GM15510 (cell line): ENCODE results near the gene IPCEF1.

ENCODE experiments used
- POLR2A ChIP-seq: IDR thresholded peaks from 3 replicates; pipeline ENCODE4 v1.6.1; 2011; ENCODE audit warnings: borderline replicate concordance; ENCODE audit not compliant: insufficient read length; ENCODE audit errors: extremely low read depth

Gene IPCEF1

DNA sequence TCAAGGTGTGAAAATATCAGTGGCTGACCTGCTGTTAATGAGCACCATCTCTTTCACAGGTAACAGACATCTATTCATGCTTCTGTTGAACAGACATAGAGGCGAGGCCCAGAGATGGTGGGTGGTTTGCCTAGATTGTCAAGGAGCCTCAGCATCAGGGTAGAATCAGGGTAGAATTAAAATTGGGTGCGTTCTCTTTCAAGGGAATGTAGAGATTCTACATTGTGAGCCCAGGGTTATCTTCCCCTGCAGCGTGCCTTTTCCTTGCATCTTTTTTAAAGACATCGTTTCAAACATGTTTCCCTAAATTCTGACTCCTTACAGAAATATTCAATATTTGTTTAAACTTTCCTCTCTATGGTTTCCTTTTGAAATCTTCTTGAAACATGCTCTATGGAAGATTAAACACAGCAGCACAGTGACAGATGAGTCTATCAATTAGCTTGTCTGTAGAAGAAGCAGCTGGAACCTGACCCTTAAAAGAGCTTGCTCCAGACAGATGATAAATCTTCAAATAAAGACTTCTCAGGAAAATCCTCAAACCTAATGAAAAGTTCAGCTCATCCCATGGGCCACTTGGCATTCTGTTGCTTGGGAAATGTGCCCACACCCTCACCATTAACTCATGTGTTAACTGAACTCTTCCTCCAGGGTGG, 119.8 kb downstream of the IPCEF1 start:
- no peak for TF ChIP-seq POLR2A

DNA sequence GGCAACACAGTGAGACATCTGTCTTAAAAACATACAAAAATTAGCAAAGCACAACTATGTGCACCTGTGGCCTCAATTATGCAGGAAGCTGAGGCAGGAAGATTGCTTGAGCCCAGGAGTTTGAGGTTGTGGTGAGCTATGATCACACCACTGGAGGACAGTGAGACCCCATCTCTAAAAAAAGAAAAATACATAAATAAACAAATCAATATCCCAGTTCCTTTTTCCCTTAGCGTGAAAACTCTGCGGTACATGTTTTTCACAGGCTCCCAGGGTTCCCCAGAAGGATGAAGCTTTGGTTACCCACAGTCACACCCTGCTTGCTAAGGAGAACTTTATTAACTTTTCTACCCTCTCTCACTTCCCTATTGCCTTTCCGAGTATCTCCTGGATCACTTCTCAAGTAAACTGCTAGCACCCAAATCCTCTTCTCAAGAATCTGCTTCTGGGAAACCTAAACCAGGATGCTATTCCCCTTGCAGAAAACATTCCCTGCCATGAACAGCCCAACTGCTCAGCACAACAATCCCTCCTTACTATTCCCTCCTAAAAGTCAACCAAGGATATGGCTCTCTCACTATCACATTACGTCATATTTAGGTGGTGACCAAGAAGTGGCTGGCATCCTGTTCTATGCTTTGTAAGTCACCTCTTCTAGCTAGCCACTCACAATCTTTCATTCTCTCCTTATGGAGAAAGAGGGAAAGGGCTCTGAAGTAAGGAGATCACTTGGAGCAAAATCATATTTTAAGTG, 122.4 kb downstream of the IPCEF1 start:
- TF ChIP-seq POLR2A = no peak

DNA sequence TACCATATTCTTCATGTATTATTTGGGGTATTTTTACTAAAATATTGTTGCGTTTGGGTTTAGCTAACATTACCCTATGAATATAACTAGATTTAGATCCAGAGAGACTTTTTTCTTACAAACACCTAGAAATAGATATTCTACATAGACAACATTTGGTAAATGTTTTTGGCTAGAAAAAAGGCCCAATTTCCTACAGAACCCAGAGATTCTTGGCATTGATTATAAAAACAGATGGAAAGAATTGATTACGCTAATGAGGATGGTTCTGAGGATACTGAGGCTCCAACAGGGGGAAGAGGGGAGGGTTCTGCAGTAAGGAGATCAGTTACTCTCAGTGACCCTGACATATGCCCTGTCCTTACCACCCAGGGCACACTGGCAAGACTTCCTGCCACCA, 123.2 kb downstream of the IPCEF1 start:
- TF ChIP-seq POLR2A = no peak

DNA sequence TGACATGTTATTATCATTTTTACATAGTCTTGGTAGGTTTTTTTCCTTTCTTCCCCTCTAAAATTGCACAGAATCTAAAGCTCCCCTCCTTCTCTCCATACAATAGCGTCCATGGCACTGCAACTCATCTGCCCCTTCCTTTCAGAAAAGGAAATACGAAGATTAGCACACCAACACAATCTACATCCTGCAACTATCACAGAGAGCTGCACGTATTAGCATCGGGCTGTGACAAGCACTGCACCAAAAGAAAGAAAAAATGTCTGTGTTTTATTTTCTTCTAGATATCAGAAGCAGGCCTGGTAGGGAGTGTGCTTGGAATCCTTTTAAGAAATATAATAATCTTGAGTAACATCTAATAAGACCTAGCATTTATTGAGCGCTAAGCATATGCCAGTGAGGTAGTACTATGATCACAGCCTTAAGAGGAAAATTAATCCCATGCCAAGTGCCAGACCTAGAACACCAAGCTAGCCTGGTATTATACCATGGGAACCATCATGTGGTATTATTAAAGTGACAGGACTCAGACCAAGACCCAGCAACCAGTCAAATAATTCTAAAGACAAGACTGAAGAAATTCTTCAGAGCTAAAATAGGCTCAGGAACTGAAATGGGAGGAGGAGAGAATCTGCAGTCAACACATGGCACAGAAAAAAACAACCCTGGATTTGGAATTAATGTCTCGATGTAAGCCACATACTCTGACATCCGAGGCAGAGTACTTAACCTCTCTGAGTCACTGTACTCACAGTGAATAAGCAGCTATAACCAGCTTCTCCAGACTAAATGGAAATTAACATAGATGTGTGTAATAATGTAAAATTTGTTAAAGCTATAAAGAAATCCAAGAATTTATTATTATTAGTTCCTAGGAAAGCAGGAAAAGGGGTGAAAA, 124.3 kb downstream of the IPCEF1 start:
- TF ChIP-seq POLR2A = no peak

DNA sequence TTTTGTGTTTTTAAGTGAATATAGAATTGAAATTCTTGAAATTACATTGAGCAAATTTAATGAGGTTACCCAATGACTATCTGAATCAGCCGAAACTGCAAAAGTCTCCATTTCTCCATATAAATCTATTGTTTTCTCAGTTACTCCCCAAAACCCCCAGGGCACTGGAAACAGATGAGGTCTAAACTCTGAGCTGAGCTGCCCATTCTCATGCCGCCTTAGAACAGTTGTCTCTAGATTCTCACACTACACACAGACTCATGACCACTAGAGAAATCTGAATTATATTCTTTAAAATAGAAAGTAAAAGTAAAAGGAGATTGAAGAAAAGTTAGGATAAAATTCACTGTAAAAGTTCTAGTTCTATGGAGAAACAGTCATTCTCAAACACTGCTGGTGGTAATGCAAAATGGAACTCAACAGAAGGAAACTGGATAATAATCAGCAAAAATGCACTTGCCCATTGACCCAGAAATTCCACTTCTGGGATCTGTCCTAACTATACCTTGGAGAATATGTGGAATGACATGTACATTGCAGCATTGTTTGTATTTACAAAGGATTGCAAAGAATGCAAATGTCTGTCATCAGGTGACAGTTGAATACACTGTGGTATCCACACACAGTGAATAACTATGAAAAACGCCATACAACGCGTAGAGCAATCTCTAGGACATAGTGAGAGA, 125.5 kb downstream of the IPCEF1 start:
- TF ChIP-seq POLR2A = no peak

DNA sequence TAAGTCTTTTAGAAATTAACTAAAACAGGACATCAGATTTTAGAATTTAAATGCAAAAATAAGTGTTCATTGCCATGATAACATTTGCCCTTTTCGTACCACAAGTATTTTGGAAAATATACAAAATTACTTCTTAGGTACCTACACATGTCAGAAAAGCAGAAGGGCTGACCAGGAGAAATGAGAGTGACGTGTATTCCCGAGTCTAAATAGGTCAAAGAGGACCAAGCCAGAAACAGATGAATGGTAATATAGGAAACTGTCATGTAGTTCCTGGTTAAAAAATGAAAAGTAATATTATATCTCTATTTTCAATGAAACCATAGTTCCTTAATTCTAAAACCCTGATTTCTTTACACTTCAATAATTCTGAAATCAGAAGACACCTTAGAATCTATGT, 126.2 kb downstream of the IPCEF1 start:
- no peak for TF ChIP-seq POLR2A

DNA sequence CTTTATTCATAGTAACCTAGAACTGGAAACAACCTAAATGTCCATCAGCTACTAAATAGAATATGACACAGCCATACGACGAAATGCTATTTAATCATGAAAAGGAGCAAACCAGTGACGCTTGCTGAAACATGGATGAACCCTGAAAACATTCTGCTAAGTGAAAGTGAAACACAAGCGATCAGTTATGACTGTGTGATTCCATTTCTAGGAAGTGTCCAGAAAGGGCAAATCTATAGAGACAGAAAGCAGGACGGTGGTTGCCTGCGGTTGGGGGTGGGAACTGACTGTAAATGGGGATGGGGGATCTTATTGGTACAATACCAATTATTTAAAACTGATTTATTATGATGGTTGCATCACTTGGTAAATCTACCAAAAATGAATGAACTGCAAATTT, 126.8 kb downstream of the IPCEF1 start:
- TF ChIP-seq POLR2A = no peak

DNA sequence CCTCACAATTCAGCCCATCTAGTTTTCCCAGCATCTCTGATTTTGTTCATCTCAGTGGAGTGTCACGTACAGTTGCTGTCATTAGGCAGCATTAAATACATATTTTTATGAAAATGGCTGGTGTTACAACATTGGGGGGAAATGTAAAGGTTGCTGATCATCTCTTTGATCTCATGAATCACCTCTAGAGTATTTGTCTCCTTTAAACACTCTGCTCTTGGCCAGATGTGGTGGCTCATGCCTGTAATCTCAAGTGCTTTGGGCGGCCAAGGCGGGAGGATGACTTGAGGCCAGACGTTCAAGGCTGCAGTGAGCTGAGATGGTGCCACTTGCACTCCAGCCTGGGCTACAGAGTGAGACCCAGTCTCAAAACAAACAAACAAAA, 128.1 kb downstream of the IPCEF1 start:
- TF ChIP-seq POLR2A = no peak

DNA sequence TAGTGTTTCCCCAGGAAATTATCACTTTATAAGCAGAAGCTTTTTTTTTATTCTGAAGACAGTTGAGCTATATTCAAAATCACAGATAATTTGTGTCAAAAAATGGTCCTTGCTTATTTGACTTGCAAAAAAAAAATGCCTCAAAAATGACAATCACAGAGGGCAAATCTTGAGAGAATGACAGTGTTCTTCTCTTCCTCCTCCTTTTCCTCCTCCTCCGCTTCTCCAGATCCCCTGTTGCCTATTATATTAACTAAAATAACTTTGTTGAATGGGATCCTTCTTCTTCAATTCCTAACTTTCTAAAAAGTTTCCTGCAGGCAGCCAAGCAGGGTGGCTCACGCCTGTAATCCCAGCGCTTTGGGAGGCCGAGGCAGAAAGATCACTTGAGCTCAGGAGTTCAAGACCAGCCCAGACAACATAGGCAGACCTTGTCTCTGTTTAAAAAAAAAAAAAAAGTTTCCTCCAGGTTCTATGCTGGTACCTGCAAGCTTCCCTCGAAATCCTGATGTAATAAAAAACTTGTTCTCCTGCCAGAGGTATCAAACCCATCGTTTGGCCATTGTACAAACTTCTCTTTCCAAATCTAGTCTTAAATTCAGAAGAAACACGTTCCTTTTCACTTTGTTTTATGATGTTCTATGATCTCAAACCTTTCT, 128.6 kb downstream of the IPCEF1 start:
- no peak for TF ChIP-seq POLR2A

DNA sequence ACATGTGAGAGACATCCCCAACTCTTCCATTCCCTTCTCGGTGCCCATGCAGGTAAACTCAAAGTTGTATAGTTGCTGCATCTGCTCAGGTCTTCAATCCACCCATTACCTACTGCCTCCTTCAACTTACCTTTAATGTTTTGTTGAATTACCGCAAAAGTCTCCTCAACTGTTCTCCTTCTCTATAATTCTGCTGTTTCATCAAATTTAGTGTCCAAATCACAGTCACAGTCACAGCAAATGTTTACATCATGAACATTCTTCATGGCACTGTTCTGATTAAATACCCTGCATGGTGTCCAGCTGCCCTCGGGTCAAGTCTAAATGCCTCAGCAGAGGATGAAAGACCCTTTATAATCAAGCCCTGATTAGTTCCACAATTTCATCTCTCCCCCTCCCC, 130.1 kb downstream of the IPCEF1 start:
- no peak for TF ChIP-seq POLR2A

DNA sequence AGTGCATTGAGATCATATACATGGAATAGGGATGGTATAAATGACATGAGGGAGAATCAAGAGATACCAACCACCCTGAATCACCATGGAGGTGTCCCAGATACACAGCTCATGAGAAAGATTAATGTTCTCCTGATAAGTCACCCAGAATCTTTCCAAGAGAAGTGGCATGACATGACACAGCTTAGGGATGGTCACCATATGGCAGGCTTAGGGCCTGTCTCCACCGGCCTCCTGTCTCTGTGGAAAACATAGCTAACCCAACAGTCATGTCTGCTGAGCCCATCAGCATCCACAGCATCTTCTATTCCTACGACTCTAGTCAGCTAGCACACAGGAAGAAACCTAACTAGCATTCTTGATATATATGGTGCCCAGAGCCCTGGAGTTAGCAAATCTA, 133.3 kb downstream of the IPCEF1 start:
- TF ChIP-seq POLR2A = no peak

DNA sequence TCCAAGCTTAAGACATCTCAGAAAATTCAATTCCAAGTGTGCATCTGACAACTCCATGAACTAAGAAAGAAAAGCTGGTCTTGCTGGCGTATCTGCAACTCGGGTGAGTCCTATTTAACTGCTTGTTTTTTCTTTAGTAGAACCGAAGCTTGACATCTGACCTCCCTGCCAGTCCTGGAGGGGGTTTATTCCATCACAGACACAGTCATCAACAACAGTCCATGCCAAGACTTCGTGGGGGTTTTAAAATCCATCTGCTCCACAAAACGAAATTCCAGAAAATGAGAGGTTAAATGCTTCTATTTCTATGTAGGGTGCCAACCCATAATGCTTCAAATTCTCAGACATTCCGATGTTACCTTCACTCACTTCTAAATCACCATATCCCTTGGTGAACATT, 133.9 kb downstream of the IPCEF1 start:
- TF ChIP-seq POLR2A = no peak

DNA sequence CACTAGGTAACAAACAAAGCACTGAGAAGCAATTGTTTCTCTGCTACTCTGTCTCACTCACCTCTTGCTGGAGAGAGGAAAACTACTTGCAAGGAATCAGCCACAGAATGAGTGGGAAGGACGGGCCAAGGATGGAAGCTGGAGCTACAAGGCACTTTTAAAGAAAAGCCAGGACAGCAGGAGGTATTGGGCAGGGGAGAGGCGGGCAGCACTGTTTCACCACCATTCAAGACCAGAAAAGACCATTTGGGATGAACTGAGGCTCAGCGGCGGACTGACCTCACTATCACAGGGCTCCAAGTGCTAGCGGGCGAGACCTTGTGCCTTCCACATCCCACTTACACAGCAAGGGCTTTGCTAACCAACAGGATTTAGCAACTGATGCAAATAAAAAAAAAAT, 137.4 kb downstream of the IPCEF1 start:
- TF ChIP-seq POLR2A = no peak

DNA sequence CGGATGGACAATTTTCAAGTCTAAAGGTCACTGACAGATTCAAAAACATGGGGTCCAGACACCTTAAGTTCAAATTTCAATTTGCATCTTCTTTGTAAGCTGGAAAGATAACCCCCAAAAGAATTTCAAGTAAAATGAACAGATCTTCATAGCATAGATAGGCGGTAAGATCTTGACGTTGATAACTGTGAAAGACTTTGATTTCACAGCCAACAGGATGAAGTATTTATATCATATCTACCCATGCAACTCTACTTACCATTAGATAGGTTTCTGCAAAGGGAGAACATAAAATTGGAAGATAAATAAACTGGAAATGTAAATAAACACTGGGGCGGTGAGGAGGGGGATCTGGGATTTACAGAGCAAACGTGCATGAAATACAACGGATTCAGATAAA, 137.8 kb downstream of the IPCEF1 start:
- TF ChIP-seq POLR2A = no peak
